Measurements from ENCODE around the gene PATE4. TPM values are rescaled to one million over a fixed set of nuclear protein-coding genes. Genes with fewer than 3 reads are reported as not detected.

The PATE4 gene
- total RNA-seq, 1 experiment from 2014 or later, result not detected

DNA sequence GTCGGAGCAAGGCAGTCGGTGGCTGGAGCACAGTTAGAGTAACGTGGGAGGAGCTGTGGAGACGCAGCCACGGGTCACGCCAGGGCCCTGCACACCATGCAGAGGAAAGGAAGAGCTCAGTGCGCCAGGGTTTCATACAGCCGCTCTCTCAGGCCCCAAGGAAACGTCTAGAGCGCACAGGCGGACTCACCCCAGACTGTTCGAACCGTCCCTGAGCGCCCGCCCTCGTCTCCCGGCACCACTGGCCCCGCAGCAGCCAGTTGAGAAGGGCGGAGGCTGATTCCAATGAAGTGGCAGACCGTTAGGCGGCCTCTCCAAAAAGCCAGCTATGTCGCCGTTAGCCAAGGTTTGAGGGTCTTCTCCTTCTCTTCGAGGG, 53.9 kb downstream of the PATE4 start:
- Histone ChIP-seq H3K27me3 (ENCODE audit: insufficient read depth, low read length) (no peaks in the 10 kb centered on the region), H3K36me3 (ENCODE audit: control insufficient read depth in 1 of 2, insufficient read depth in 2 of 2, low read length in 2 of 2) (0 out of 4 replicates have a peak, but pooled peaks cover 3 to 6% of the 10 kb centered on the region in 2 experiments), H3K4me2 (ENCODE audit: low read length) (peak overlapping the region; percentile 91), H3K4me3 (replicated peaks in 1 of 2; ENCODE audit: low read depth in 1 of 2, low read length in 2 of 2) (peak overlapping the region; percentile 64 to 81), H3K4me1 (ENCODE audit: control insufficient read depth in 1 of 2, insufficient read depth in 2 of 2, low read length in 2 of 2) (peaks cover 4 to 25% of the 10 kb centered on the region in 2 experiments; a peak in 3 of 4 replicates), H3K27ac (ENCODE audit: low read depth, low read length) (peak overlapping the region; percentile 91), H3K9me2 (ENCODE audit: insufficient read depth) (no peaks in the 10 kb centered on the region), H3K9ac (ENCODE audit: low read length) (peak overlapping the region; percentile 93), H3K79me2 (ENCODE audit: insufficient read depth, low read length) (peaks cover 41% of the 10 kb centered on the region), H4K20me1 (ENCODE audit: insufficient read depth) (no peaks in the 10 kb centered on the region), H3K9me3 (ENCODE audit: control insufficient read depth in 1 of 2, insufficient read depth in 1 of 2, low read depth in 1 of 2, low read length in 2 of 2) (no peaks in the 10 kb centered on the region), H2AFZ (ENCODE audit: low read depth, low read length, poor library complexity, severe bottlenecking) (peak overlapping the region; percentile 11)
- TF ChIP-seq CBX3 (IDR thresholded peaks at IDR 0.05; ENCODE audit: low read depth), result no peak
- TF ChIP-seq FOSL1 (IDR thresholded peaks at IDR 0.05; ENCODE audit: low read depth), result no peak
- ChIA-PET POLR2A (interaction anchor here (1.0 to 1.7 kb wide), 4 partner anchors 10 to 260 kb away, joined by 4 to 13 read pairs (median 7); partner anchors contain the start of gene PUS3), CTCF (interaction anchor here (0.8 to 1.7 kb wide), 3 partner anchors 10 to 307 kb away, joined by 4 to 6 read pairs (median 5); partner anchors contain the start of gene PUS3), RAD21 (ENCODE audit: low non-redundant PET in 1 of 2, low total read pairs in 2 of 2, uncharacterized antibody in 2 of 2, unreplicated experiment in 2 of 2) (no interaction called here)
- DNase-seq (ENCODE audit: low read depth, low spot score) (no peak), ATAC-seq (peak; percentile 2; the same call in 1 of the 2 replicates)
- intact Hi-C loops (cut with micrococcal nuclease), result no loop called here
- TSS peak; percentile 65 for BruUV-seq (replicated peaks)

DNA sequence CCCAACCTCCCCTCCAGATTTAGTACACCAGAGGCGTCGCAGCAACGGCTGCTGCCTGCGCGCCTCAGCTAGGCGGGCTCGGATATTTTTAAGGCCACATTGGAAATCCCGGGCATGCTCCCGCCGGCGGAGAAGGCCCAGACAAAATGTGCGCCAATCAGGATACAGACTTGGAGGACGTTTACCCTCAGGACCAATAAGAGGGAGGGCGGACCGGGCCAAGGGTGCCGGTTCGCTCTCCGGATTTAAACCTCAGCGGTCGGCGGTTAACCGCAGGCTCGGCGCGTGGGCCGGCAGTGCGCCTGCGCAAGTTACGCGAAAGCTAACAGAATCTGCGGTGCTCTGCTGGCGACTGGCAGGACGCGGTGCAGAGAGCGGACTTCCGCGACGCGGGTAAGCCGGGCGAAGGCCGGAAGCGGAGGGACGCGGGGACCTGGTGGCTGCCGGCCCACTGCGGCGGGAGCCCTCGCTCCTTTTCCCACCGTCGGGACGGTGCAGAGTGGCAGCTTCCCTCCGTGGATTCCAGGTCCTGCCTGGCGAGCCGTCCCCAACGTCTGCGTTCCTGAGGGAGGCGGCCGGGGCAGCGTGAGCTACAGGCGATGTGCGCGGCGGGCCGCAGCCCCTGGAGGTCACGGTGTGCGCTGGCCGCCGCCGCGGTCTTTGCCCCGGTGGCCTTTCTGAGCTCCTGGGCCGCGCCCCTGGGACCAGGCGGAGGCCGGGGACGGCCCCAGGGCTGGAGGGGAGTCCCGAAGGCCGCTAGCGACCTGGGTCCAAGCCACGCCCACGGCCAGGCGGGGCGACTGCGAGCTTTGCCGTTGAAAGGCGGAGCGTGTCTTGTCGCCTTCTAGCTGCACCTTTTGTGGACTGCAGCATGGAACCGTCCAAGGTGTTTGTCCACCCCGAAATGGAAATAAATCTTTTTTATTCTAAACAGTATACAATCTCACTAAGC, 54.5 kb downstream of the PATE4 start, which contains the start of gene HYLS1:
Gene HYLS1 (plus strand): TSS at position 296 of the 952 bp plus-strand sequence. CDS start 11,701 bp downstream, outside the sequence.
- Histone ChIP-seq H3K9ac (ENCODE audit: low read length) (peak within 1 kb of the TSS; percentile 93), H3K4me1 (ENCODE audit: control insufficient read depth in 1 of 2, insufficient read depth in 2 of 2, low read length in 2 of 2) (peaks cover 4 to 25% of the 10 kb centered on the region in 2 experiments; a peak in 3 of 4 replicates), H4K20me1 (ENCODE audit: insufficient read depth) (no peaks in the 10 kb centered on the region), H3K27ac (ENCODE audit: low read depth, low read length) (peak within 1 kb of the TSS; percentile 91), H3K79me2 (ENCODE audit: insufficient read depth, low read length) (peaks cover 47% of the 10 kb centered on the region), H3K27me3 (ENCODE audit: insufficient read depth, low read length) (no peaks in the 10 kb centered on the region), H3K9me3 (ENCODE audit: control insufficient read depth in 1 of 2, insufficient read depth in 1 of 2, low read depth in 1 of 2, low read length in 2 of 2) (no peaks in the 10 kb centered on the region), H3K4me2 (ENCODE audit: low read length) (peak within 1 kb of the TSS; percentile 91), H3K9me2 (ENCODE audit: insufficient read depth) (no peaks in the 10 kb centered on the region), H3K36me3 (ENCODE audit: control insufficient read depth in 1 of 2, insufficient read depth in 2 of 2, low read length in 2 of 2) (peaks cover 5 to 8% of the 10 kb centered on the region in 2 experiments; a peak in 1 of 4 replicates), H2AFZ (ENCODE audit: low read depth, low read length, poor library complexity, severe bottlenecking) (peak within 1 kb of the TSS; percentile 11), H3K4me3 (replicated peaks in 1 of 2; ENCODE audit: low read depth in 1 of 2, low read length in 2 of 2) (peak within 1 kb of the TSS; percentile 64 to 81)
- ChIA-PET CTCF (interaction anchor here (0.8 to 1.7 kb wide), 5 partner anchors 9 to 796 kb away, joined by 3 to 6 read pairs (median 4); partner anchors contain the start of gene PUS3), RAD21 (ENCODE audit: low non-redundant PET in 1 of 2, low total read pairs in 2 of 2, uncharacterized antibody in 2 of 2, unreplicated experiment in 2 of 2) (no interaction called here), POLR2A (interaction anchor here (1.0 to 1.7 kb wide), 5 partner anchors 9 to 306 kb away, joined by 3 to 13 read pairs (median 7); partner anchors contain the start of gene PUS3)
- intact Hi-C loops (cut with micrococcal nuclease), result no loop called here
- BruUV-seq (replicated peaks), result no TSS peak
- peak; percentile 87 for ATAC-seq
- TF ChIP-seq POLR2A (IDR thresholded peaks at IDR 0.05; ENCODE audit: borderline replicate concordance, extremely low read depth, insufficient read depth, insufficient read length) (peak; percentile 74), POLR2AphosphoS5 (IDR thresholded peaks at IDR 0.05; ENCODE audit: low read depth, low read length) (peak; percentile 87), CBX3 (IDR thresholded peaks at IDR 0.05; ENCODE audit: low read depth) (peak; percentile 86), EGR1 (IDR thresholded peaks at IDR 0.05; ENCODE audit: low read depth) (peak; percentile 73), EZH2 (IDR thresholded peaks at IDR 0.05) (no peak), SP1 (IDR thresholded peaks at IDR 0.05; ENCODE audit: low read depth) (peak; percentile 78), SIN3A (IDR thresholded peaks at IDR 0.05; ENCODE audit: low read depth) (peak; percentile 73; the same call in 1 of the 2 replicates), YY1 (IDR thresholded peaks at IDR 0.05; ENCODE audit: extremely low read depth, insufficient replicate concordance, low read depth, low read length) (peak; percentile 23), ZFX (IDR thresholded peaks at IDR 0.05) (peak; percentile 89), JUND (IDR thresholded peaks at IDR 0.05) (no peak), TCF7L2 (IDR thresholded peaks at IDR 0.05; ENCODE audit: borderline replicate concordance, extremely low read depth, insufficient read depth, insufficient read length) (peak; percentile 17)
- TF ChIP-seq, protein P1, sequence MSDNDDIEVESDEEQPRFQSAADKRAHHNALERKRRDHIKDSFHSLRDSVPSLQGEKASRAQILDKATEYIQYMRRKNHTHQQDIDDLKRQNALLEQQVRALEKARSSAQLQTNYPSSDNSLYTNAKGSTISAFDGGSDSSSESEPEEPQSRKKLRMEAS (IDR thresholded peaks at IDR 0.05), result peak; percentile 96
- TF ChIP-seq, protein P2, sequence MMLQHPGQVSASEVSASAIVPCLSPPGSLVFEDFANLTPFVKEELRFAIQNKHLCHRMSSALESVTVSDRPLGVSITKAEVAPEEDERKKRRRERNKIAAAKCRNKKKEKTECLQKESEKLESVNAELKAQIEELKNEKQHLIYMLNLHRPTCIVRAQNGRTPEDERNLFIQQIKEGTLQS (IDR thresholded peaks at IDR 0.05), result no peak
- TF ChIP-seq, protein P3, sequence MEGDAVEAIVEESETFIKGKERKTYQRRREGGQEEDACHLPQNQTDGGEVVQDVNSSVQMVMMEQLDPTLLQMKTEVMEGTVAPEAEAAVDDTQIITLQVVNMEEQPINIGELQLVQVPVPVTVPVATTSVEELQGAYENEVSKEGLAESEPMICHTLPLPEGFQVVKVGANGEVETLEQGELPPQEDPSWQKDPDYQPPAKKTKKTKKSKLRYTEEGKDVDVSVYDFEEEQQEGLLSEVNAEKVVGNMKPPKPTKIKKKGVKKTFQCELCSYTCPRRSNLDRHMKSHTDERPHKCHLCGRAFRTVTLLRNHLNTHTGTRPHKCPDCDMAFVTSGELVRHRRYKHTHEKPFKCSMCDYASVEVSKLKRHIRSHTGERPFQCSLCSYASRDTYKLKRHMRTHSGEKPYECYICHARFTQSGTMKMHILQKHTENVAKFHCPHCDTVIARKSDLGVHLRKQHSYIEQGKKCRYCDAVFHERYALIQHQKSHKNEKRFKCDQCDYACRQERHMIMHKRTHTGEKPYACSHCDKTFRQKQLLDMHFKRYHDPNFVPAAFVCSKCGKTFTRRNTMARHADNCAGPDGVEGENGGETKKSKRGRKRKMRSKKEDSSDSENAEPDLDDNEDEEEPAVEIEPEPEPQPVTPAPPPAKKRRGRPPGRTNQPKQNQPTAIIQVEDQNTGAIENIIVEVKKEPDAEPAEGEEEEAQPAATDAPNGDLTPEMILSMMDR (IDR thresholded peaks at IDR 0.05 in 2 of 3, conservative IDR thresholded peaks at IDR 0.05 in 1 of 3; ENCODE audit: borderline replicate concordance in 1 of 3, insufficient read depth in 1 of 3, low read depth in 2 of 3, low read length in 2 of 3), result peak in 1 of 3 experiments; percentile 41; a peak in 1 of 6 replicates
- DNase-seq (ENCODE audit: low read depth, low spot score), result peak; percentile 92
